ENCODE results near the gene HOXA2.

Gene HOXA2

DNA sequence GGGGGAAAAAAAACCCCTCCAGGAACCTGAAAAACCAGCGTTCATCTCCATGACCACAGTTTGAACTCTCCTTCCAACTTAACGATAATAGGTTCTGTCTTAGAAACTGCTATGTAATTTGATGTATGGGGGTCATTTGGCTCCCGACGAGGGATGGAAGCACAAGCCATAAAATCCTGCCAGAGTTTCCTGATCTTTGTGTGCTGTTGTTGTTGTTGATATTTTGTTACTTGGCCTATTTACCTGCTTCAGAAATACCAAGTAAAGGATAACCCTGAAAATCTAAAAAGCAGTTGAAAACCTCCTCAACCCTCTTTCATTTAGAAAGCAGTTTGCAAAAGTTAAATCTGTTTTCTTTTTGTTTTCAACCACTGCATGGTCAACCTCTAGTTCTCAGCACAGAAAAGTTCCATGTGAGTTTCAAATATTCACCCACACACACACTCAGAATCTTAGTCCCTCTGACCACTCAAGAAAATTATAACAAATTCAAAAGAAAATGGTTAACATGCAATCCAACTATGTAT, 9.3 kb upstream of the HOXA2 start:
- DNase-seq (ENCODE audit: low spot score), result no peak

DNA sequence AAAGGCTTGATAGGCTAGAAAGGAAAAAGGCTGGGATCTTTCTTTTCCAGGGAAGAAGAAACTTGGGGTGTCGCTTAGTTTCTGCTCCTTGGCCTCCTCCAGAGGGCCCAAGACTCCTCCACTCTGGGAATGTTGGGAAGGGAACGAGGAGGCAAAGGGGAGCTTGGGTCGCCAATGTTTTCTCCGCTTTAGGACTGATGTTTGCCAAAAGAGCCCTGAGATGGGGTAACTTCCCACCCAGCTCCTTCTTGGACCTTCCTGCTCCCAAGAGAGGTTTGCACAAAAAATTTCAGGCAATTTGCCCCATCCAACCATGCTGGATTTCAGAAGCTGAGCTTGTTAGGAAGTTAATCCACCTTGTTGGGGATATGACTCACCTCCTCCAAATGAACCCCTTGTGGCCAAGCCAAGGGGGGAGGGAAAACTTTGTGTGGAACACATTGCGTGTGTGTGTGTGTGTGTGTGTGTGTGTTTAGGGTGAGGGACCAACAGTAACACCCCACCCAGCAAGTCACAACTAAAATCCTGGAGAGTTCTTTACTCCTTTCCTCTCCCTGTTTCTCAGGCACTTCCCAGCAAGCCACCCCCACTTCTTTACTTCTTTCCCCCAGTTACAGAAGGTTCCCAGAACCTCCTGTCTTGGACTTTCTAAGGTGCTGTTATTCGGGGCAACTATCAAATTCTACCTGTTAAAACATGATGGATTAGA, 8.7 kb upstream of the HOXA2 start:
- no peak for DNase-seq (ENCODE audit: low spot score)

GRCh38 chr7:27110186-27111031, 7.9 kb upstream of the HOXA2 start:
- DNase-seq (ENCODE audit: low spot score), result peak; percentile 98

GRCh38 chr7:27109466-27110185, 7.1 kb upstream of the HOXA2 start:
- DNase-seq (ENCODE audit: low spot score), result no peak

GRCh38 chr7:27108390-27109127, 6.1 kb upstream of the HOXA2 start:
- no peak for DNase-seq (ENCODE audit: low spot score)

GRCh38 chr7:27107391-27108381, 5.2 kb upstream of the HOXA2 start:
- DNase-seq (ENCODE audit: low spot score), result no peak

DNA sequence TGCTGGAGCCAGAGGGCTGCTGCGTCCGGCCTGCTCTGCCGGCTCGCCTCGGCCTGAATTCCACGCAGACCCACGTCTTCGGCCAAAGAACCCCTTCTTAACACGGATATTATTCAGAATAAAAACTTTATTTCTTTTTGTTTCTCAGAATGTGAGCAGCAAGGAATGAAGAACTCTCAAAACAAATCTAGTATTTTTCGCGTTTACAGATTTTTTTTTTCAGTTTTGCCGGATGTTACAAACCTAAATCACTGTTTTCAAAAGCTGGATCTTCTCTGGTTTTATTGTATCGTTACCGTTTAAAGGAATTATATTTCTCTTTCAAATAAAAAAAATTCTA, 4.4 kb upstream of the HOXA2 start:
- DNase-seq (ENCODE audit: low spot score), result no peak

GRCh38 chr7:27106181-27106900, 3.9 kb upstream of the HOXA2 start:
- DNase-seq (ENCODE audit: low spot score), result no peak

DNA sequence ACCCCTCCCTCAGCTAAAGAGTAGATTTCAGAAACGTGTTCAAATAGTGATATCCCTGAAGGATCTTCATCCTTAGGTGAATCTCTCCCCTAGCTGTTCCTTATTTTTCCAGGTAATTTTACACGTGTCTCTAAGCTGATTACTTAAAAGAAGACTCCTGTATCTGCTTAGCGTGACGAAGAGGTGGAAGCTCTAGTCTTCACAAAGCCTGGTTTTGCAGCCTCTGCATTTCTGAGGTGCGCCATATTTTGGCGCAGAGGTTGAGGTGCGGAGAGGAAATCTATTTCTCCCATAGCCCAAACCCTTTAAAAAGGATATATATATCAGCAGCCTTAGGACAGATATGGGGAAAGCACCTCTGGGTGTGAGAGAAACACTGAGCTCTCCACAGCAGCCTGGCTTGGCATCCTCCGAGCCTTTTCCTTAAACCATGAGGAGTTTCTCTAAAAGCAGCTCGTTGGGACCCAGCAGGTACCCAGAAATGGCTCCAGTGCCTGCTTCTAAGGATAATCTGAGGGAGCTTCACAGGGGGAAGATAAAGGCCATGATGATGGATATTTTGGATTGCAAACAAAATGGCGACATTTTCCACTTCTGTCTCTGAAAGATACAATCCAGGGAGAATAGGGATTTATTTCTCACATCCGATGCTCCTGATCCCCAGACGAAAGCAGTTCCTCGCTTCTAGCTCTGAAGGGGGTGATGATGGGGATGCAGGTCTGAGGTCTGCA, 3.0 kb upstream of the HOXA2 start:
- no peak for DNase-seq (ENCODE audit: low spot score)

GRCh38 chr7:27104341-27105058, 2.0 kb upstream of the HOXA2 start:
- no peak for DNase-seq (ENCODE audit: low spot score)

DNA sequence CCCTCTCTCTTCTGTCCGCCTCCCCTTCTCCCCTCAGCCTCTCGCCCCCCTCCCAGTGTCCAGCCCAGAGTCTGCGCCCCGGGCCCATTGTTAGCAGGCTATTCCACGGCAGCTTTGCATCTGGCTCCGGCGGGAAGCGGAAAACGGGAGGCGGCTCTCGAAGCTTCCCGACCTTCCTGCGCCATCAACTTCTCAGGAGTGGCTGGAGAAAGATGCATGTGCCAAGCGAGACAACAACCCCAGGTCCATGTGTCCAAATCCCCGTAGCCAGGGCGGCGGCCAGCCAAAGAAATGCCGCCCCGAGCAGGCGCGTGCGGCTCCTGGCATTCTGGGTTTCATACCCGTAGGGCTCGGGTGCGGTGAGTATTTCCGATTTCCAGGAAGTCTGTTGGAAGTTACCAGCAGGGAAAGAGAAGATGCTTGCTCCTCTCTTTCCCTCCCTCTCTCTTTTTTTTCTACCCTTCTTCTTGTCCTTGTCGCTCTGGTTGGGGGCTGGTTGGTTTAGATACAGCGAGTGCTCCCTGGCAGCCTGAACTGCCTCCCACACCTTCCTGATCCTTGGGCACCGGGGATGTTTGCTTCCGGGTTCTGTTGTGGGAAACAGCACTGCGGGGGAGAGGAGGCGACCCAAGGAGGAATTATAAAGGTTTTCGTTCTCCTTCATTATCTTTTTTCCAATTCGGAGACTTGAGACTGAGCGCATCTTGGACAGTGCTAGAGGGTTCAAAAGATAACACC, 1.2 kb upstream of the HOXA2 start:
- no peak for DNase-seq (ENCODE audit: low spot score)

DNA sequence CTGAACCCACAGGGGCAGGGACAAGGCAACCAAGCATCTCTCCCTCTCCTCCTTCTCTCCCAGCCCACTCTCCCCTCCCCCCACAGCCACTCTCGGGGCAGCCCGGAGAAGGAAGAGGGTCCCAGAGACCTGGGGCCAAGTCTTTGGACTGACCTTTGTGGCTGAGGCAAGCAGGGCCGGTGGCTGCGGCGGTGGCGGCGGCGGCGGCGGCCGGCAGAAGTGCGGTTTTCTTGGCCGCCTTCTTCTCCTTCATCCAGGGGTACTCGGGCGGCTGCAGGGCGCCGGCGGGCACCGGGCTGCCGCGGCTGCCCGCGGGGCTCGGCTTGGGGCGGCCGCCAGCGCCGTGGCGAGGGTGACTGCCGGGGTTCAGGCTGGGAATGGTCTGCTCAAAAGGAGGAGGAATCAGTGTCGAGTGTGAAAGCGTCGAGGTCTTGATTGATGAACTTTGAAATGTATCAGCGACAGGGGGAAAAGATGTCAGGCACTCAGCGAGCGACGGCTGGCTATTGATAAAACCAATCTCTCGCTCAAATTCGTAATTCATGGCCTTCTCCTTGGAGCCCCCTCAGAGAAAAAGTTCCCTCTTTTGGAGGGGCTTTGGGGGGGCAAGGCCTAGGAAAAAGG, 414 bp downstream of the HOXA2 start:
- no peak for DNase-seq (ENCODE audit: low spot score)

- no peak for DNase-seq (ENCODE audit: low spot score)
Observed at GRCh38 chr7:27101171-27101956, 1.1 kb downstream of the HOXA2 start.

DNA sequence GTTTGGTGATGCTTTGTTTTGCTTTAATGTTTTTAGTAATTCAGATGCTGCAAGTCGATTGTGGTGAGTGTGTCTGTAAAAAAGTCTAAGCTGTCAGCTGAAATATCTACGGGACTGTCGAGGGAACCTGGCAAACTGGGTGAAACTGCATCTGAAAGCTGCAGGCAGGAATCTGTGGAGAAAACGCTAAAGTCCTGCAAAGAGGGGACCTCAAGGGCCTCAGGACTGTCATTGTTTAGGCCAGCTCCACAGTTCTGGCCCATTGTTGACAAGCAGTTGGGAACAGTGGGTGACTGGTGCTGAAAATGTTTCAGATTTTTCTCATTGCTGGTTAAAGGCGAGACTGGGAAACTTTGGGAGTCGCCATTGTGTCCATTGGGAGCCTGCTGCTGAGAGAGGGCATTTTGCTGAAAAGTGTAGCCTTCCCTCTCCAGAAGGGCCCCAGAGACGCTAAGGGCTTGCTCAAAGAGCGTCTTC, 1.8 kb downstream of the HOXA2 start:
- no peak for DNase-seq (ENCODE audit: low spot score)

GRCh38 chr7:27099453-27100370, 2.8 kb downstream of the HOXA2 start:
- DNase-seq (ENCODE audit: low spot score), result no peak
